Epithelial cell of proximal tubule (primary cell): ENCODE results near the gene NCLN. TPM values are rescaled to one million over a fixed set of nuclear protein-coding genes. Genes with fewer than 3 reads are reported as not detected.

Source experiments
- DNase-seq: peaks from one replicate; pipeline ENCODE4 v3.0.0-alpha.2; 2011; ENCODE audit warnings: low read depth
- H3K4me3 ChIP-seq: 2 replicates; pipeline ENCODE4 v1.5.1; 2011; ENCODE audit warnings: low read depth, mild to moderate bottlenecking, low read length
- total RNA-seq: library from RNA; depleted of rRNA; stranded (reverse); fragments of >200 nt; gene quantifications from 2 replicates; pipeline ENCODE4 v1.2.3, GENCODE V29; 2015
- TF ChIP-seq, protein P1 (sequence below): conservative IDR thresholded peaks from 2 replicates; pipeline ENCODE4 v1.5.1; 2012; ENCODE audit warnings: low read depth, mild to moderate bottlenecking, low read length

Gene NCLN
- total RNA-seq, 1 donor from 2014 or later = 59.7 TPM

GRCh38 chr19:3222709-3223108, 37.0 kb downstream of the NCLN start:
- TF ChIP-seq, protein P1, sequence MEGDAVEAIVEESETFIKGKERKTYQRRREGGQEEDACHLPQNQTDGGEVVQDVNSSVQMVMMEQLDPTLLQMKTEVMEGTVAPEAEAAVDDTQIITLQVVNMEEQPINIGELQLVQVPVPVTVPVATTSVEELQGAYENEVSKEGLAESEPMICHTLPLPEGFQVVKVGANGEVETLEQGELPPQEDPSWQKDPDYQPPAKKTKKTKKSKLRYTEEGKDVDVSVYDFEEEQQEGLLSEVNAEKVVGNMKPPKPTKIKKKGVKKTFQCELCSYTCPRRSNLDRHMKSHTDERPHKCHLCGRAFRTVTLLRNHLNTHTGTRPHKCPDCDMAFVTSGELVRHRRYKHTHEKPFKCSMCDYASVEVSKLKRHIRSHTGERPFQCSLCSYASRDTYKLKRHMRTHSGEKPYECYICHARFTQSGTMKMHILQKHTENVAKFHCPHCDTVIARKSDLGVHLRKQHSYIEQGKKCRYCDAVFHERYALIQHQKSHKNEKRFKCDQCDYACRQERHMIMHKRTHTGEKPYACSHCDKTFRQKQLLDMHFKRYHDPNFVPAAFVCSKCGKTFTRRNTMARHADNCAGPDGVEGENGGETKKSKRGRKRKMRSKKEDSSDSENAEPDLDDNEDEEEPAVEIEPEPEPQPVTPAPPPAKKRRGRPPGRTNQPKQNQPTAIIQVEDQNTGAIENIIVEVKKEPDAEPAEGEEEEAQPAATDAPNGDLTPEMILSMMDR = no peak
- DNase-seq = no peak
- H3K4me3 ChIP-seq = no peak overlapping the region

DNA sequence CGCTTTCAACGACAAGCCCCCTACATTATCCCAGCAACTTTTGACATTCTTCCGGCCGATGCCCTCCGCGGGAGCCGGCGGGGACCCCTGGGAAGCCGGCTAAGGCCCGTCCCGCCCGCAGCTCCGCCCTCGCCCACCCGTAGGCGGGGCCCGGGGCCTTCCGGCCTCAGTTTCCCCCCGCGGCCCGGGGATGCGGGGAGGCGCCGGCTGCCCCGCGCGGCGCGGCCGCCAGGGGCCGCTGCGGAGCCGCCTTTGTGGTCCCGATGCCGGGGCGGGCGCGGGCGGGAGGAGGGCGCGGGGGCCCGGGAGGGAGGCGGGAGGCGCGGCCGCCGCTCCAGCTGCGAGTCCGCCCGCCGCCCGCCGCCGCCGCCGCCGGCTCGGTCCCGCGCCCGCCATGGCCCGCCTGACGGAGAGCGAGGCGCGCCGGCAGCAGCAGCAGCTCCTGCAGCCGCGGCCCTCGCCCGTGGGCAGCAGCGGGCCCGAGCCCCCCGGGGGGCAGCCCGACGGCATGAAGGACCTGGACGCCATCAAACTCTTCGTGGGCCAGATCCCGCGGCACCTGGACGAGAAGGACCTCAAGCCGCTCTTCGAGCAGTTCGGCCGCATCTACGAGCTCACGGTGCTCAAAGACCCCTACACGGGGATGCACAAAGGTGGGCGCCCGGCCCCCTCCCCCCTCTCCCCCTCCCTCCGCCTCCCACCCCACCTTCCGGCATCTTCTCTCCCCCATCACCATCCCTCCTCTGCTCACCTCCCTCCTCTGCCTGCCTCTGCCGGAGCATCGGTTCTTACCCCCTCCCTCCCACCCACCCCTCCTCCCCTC, 38.8 kb downstream of the NCLN start, which contains the start of gene CELF5:
Gene CELF5 (plus strand): TSS at position 316 of the 823 bp plus-strand sequence. CDS start 79 bp downstream, at position 395.
- TF ChIP-seq, protein P1 = peak; percentile 23
- DNase-seq = no peak
- no peak within 1 kb of the TSS for H3K4me3 ChIP-seq

DNA sequence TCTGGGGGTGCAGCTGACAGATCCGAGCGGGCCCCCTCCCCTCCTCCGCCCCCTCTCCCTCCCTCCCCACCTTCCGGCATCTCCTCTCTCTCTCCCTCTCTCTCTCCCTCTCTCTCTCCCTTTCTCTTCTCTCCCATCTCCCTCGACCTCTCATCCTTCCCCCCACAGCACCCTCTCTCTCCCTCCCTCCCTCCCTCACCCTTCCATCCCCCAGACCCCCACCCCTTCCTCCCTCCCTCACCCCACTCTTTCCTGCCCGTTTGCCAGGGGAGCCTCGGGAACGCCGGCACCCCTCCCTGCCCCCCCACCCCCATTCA, 39.4 kb downstream of the NCLN start:
- DNase-seq = no peak
- H3K4me3 ChIP-seq = no peak overlapping the region
- TF ChIP-seq, protein P1 = no peak

GRCh38 chr19:3225677-3226093, 40.0 kb downstream of the NCLN start:
- no peak for DNase-seq
- no peak overlapping the region for H3K4me3 ChIP-seq
- TF ChIP-seq, protein P1 = no peak

DNA sequence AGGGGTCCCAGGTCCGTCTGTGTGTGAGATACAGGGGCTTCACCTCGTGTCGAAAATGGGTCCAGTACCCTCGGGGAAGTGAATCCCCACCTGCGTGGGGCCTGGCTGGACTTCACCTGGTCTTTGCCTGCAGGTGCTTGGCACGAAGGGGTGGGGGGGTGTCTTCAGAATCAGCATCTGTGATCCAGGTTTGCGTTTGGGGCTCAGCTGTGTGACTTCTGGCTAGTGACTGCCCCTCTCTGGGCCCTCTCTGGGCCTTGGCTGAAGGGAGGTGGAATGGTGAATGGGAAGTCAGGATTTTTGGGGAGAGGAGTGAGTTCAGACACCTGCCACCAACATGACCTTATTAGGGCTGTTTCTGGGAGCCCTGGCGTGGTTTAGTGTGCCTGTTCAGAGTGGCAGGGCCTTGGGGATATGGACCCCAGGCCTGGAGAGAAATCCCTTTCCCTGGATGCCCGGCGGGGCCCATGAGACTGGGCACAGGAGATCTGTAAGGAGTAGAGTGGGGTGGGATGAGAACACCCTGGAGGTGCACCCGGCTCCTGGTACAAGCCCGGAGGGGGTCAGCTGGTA, 41.4 kb downstream of the NCLN start:
- H3K4me3 ChIP-seq = no peak overlapping the region
- TF ChIP-seq, protein P1 = no peak
- DNase-seq = no peak

DNA sequence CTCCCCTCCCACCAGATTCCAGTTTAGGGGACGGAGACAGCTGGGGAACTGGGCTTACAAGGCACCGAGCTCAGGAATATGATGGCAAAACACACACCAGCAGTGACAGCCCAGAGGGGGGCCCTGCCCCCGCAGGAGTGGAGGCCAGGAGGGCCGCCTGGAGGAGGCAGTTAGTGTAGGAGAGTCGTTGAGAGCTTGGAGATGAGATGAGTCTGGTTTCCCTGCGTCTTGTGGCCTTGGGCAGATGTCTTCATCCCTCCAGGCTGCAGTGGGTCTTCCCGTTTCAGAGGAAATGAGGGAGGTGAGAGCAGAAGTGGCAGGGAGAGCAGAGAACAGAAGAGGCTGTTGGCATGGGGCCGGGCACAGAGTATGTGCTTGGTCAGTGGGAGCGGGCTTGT, 43.6 kb downstream of the NCLN start:
- TF ChIP-seq, protein P1 = no peak
- no peak for DNase-seq
- H3K4me3 ChIP-seq = no peak overlapping the region
